SK-N-SH treated with all-trans-retinoic acid at 6 μM for 48 hours (cell line): Measurements from ENCODE around the gene GSAP.

Experiments used
- ESRRG ChIP-seq: fragments of 250-450 bp; sonication (Bioruptor Pico); IDR thresholded peaks from 2 replicates; pipeline ENCODE4 v1.6.1; 2021; ENCODE audit warnings: mild to moderate bottlenecking
- SNAI2 ChIP-seq: fragments of 250-450 bp; sonication (Bioruptor Pico); IDR thresholded peaks from 2 replicates; pipeline ENCODE4 v1.5.0; 2020; ENCODE audit warnings: mild to moderate bottlenecking, moderate library complexity
- TOX ChIP-seq: fragments of 250-450 bp; sonication (Bioruptor Pico); IDR thresholded peaks from 2 replicates; pipeline ENCODE4 v1.8.0; 2021; ENCODE audit warnings: mild to moderate bottlenecking, moderate library complexity, borderline replicate concordance
- ZNF565 ChIP-seq: fragments of 450-650 bp; formaldehyde crosslinking; conservative IDR thresholded peaks from 2 replicates; pipeline ENCODE4 v1.5.0; 2020; ENCODE audit warnings: low read depth, mild to moderate bottlenecking, moderate library complexity

- TF ChIP-seq SNAI2 (CRISPR knock-in tag) (no peak), ESRRG (CRISPR knock-in tag) (no peak), TOX (CRISPR knock-in tag) (no peak), ZNF565 (CRISPR knock-in tag) (no peak)
Observed at GRCh38 chr7:77439572-77439971, 23.4 kb upstream of the GSAP start.
